Adrenal gland (tissue), 5 donors: Measurements from ENCODE around the gene GMDS.

ENCODE experiments used
- CTCF ChIP-seq, 6 experiments: fragments of 450-650 bp in 4 of 6; fragments of 200-600 bp in 2 of 6; sonication (generic) in 1 of 6; IDR thresholded peaks; 1 replicate in 5 of 6; 2 replicates in 1 of 6; pipeline versions ENCODE4 v1.5.1 to v1.8.0; 2016 to 2021; ENCODE audit warnings: antibody characterized with exemption in 6 of 6, mild to moderate bottlenecking in 2 of 6, moderate library complexity in 1 of 6
- POLR2A ChIP-seq, 2 donors: fragments of 450-650 bp; IDR thresholded peaks; one replicate each; pipeline ENCODE4 v1.6.1; 2017; ENCODE audit warnings: antibody characterized with exemption in 2 of 2, mild to moderate bottlenecking in 2 of 2, moderate library complexity in 1 of 2
- donor health status: DM: no; HTN: no; CAD: no.

DNA sequence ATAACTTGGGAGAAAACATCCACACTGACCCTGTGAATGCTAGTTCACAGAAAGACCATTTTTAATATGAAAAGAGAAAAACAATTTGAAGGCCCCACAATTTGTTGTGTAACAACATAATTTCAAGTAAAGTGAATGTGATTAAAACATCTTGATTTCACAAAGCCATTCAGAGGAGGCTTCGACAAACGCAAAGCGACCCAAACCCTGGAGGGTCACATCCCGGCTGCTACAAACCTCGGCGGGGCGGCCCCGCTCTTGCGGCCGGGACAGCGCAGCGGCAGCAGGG lies 621.7 kb downstream of the GMDS start:
- TF ChIP-seq CTCF (IDR thresholded peaks at IDR 0.05) (no peak), POLR2A (IDR thresholded peaks at IDR 0.05) (no peak)
